Prostate gland (tissue), 2 donors: ENCODE data around the gene GPR176. TPM values are rescaled to one million over a fixed set of nuclear protein-coding genes. Genes with fewer than 3 reads are reported as not detected.

Source experiments
- DNase-seq: peaks from one replicate; pipeline ENCODE4 v3.0.0-alpha.2; 2019; ENCODE audit warnings: low spot score
- H3K27ac ChIP-seq, 2 donors: fragments of 200-600 bp; sonication (generic); 2 replicates each; pipeline ENCODE4 v1.5.1; 2017 to 2019
- H3K27me3 ChIP-seq: fragments of 200-600 bp; sonication (generic); replicated peaks from 2 replicates; pipeline ENCODE4 v1.5.1; 2019; ENCODE audit not compliant: insufficient read depth
- H3K36me3 ChIP-seq, 2 donors: fragments of 200-600 bp; sonication (generic); 1 replicate in 1 of 2; 2 replicates in 1 of 2; pipeline versions ENCODE4 v1.5.1 to v1.8.1; 2017 to 2019
- H3K4me1 ChIP-seq: fragments of 200-600 bp; sonication (generic); replicated peaks from 2 replicates; pipeline ENCODE4 v1.5.1; 2019
- H3K4me3 ChIP-seq, 2 donors: fragments of 200-600 bp; sonication (generic); 2 replicates each; pipeline ENCODE4 v1.5.1; 2017 to 2019
- H3K9me3 ChIP-seq: fragments of 200-600 bp; sonication (generic); 2 replicates; pipeline ENCODE4 v1.5.1; 2017
- POLR2A ChIP-seq: fragments of 450-650 bp; IDR thresholded peaks from one replicate; pipeline ENCODE4 v1.6.1; 2016; ENCODE audit warnings: antibody characterized with exemption, mild to moderate bottlenecking
- POLR2AphosphoS5 ChIP-seq: sonication (generic); formaldehyde crosslinking; IDR thresholded peaks from one replicate; pipeline ENCODE4 v1.6.1; 2017; ENCODE audit warnings: antibody characterized with exemption
- WGBS: methylation state at CpG from one replicate; pipeline ENCODE4 v1.1.5; 2018; 5-methylcytosine and 5-hydroxymethylcytosine counted together
- intact Hi-C: fragments of 100-400 bp; cut with DNase I; formaldehyde crosslinking; loops from one replicate; pipeline ENCODE4 v1.14.2; 2022
- total RNA-seq, 2 donors: library from RNA; depleted of rRNA; stranded (reverse); fragments of >200 nt; gene quantifications; one replicate each; pipeline ENCODE4 v1.1.0, GENCODE V29; 2016
- TF ChIP-seq, protein P1 (sequence below), 4 experiments: fragments of 200-600 bp in 2 of 4; fragments of 450-650 bp in 2 of 4; sonication (generic) in 2 of 4; IDR thresholded peaks; 1 replicate in 3 of 4; 2 replicates in 1 of 4; pipeline ENCODE4 v1.5.1; 2016 to 2019; ENCODE audit warnings: antibody characterized with exemption in 4 of 4, mild to moderate bottlenecking in 2 of 4, moderate library complexity in 2 of 4

Gene GPR176
- total RNA-seq, 2 donors from 2014 or later, result 26.2 to 28.3 TPM

- H3K4me3 ChIP-seq, result no peak overlapping the region
- 44% methylated on average over 10 of the region's 10 CpGs for WGBS
- H3K36me3 ChIP-seq, result no peaks in the 10 kb centered on the region
- peaks cover 15% of the 10 kb centered on the region for H3K4me1 ChIP-seq
- intact Hi-C loops, result no loop called here
- TF ChIP-seq POLR2AphosphoS5 (peak; percentile 49), POLR2A (no peak)
- TF ChIP-seq, protein P1, sequence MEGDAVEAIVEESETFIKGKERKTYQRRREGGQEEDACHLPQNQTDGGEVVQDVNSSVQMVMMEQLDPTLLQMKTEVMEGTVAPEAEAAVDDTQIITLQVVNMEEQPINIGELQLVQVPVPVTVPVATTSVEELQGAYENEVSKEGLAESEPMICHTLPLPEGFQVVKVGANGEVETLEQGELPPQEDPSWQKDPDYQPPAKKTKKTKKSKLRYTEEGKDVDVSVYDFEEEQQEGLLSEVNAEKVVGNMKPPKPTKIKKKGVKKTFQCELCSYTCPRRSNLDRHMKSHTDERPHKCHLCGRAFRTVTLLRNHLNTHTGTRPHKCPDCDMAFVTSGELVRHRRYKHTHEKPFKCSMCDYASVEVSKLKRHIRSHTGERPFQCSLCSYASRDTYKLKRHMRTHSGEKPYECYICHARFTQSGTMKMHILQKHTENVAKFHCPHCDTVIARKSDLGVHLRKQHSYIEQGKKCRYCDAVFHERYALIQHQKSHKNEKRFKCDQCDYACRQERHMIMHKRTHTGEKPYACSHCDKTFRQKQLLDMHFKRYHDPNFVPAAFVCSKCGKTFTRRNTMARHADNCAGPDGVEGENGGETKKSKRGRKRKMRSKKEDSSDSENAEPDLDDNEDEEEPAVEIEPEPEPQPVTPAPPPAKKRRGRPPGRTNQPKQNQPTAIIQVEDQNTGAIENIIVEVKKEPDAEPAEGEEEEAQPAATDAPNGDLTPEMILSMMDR (IDR thresholded peaks at IDR 0.05), result peak in 2 of 4 experiments; percentile 8 to 10
- peak; percentile 67 for DNase-seq
- H3K9me3 ChIP-seq, result no peaks in the 10 kb centered on the region
- peak overlapping the region; percentile 18 to 81 for H3K27ac ChIP-seq
- H3K27me3 ChIP-seq, result no peaks in the 10 kb centered on the region
Measured at GRCh38 chr15:39785139-39785538, 134.9 kb downstream of the GPR176 start.

DNA sequence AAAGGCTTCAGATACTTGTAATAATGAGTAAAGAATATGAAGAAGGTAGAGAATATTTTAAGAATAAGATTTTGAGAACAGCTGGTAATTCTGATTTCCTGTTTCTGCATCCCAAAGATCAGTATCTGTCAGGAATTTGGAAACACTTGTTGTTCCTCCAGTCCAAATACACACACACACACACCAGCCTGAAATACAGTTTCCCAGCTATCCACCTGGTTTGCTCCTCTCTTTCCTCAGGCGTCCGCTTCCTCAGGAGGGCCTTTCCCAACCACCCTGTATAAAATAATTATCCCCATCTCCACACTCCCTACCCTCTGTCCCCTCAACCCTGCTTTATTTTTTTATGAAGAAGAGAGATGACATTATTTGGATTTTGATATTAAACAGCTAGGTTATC is 135.4 kb downstream of the GPR176 start:
- intact Hi-C loops, result no loop called here
- no peaks in the 10 kb centered on the region for H3K27me3 ChIP-seq
- no peak for TF ChIP-seq POLR2A
- TF ChIP-seq, protein P1 (IDR thresholded peaks at IDR 0.05), result no peak
- no peak for TF ChIP-seq POLR2AphosphoS5
- H3K4me3 ChIP-seq, result no peak overlapping the region
- no peaks in the 10 kb centered on the region for H3K9me3 ChIP-seq
- H3K4me1 ChIP-seq, result peaks cover 15% of the 10 kb centered on the region
- no peaks in the 10 kb centered on the region for H3K36me3 ChIP-seq
- peak overlapping the region; percentile 18 to 81 for H3K27ac ChIP-seq
- DNase-seq, result no peak
- WGBS, result 53% methylated on average over 2 of the region's 2 CpGs

- Histone ChIP-seq H3K36me3 (no peaks in the 10 kb centered on the region), H3K27ac (peak overlapping the region; percentile 81), H3K9me3 (no peaks in the 10 kb centered on the region), H3K4me3 (no peak overlapping the region), H3K4me1 (peaks cover 15% of the 10 kb centered on the region), H3K27me3 (no peaks in the 10 kb centered on the region)
- WGBS, result 29% methylated on average over 4 of the region's 4 CpGs
- DNase-seq, result no peak
- TF ChIP-seq POLR2A (no peak), POLR2AphosphoS5 (peak; percentile 7)
- TF ChIP-seq, protein P1 (IDR thresholded peaks at IDR 0.05), result no peak
- intact Hi-C loops, result no loop called here
Measured at GRCh38 chr15:39784125-39784524, 135.9 kb downstream of the GPR176 start.

DNA sequence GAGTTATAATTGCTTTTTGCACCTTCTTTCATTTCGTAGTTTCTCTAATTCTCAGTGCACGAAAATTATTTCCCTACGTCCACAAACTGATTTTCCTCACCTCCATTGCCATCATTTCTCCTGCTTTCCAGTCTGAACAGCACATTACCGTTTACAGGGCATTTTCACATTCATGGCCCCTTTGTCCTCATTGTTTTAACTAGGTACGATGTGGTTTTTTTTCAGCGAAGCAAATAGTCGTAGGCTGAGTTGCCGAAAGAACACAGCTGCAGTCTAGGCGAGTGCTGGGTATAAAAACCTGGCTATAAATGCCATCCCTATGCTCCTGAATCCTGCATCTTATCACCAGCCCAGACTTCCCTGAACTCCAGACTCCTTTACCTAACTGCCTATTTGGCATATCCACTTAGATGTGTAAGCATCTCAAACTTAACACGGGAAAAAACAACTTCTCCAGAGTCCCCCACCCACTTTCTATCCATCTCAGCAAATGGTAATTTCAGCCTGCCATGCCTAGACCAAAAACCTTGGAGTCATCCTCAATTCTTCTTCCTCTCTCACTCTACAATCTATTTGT is 136.7 kb downstream of the GPR176 start:
- no peaks in the 10 kb centered on the region for H3K27me3 ChIP-seq
- H3K9me3 ChIP-seq, result no peaks in the 10 kb centered on the region
- 2% methylated on average over 10 of the region's 10 CpGs for WGBS
- H3K36me3 ChIP-seq, result no peaks in the 10 kb centered on the region
- peaks cover 15% of the 10 kb centered on the region for H3K4me1 ChIP-seq
- TF ChIP-seq, protein P1 (IDR thresholded peaks at IDR 0.05), result no peak
- TF ChIP-seq POLR2A (no peak), POLR2AphosphoS5 (no peak)
- intact Hi-C loops, result no loop called here
- H3K27ac ChIP-seq, result peak overlapping the region; percentile 81
- DNase-seq, result no peak
- H3K4me3 ChIP-seq, result peak overlapping the region; percentile 67 to 71

DNA sequence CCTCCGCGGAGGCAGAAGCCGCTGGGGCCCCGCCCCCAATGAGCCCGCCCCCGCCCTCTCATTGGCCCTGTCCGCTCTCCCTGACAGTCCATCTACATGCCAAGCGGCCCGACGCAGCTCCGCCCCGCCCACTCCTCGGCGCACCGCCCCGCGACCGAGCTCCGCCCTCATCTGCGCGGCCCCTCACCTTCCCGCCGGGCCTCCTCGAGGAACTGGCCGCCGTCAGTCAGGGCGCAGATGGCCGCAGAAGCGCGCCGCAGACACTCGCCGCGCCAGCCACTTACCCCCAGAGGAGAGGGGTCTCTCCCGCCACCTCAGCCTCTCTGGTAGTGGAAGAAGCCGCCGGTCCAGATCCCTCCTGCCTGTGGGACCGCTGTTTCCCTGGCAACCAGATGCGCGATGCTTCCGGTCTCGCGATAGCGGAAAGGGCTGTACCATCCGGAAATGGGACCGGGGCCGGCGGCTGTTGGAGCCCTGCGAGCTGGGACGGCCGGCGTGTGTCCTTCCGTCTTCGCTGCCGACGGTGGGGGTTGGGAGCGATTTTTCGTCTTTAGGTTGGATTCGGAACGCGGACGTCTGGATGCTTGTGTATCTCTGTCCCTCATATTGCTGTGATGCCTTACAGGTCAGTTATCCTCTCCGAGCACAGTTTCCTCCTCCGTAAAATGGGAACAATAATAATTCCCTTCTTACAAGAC is 137.5 kb downstream of the GPR176 start, which contains the start of gene FSIP1:
Gene FSIP1 (minus strand): TSS at position 401 of the 698 bp plus-strand sequence. CDS start 6,317 bp downstream, outside the sequence.
- DNase-seq, result peak; percentile 93
- under 1% methylated on average over 64 of the region's 64 CpGs for WGBS
- peak within 1 kb of the TSS; percentile 67 to 71 for H3K4me3 ChIP-seq
- intact Hi-C loops, result no loop called here
- H3K9me3 ChIP-seq, result no peaks in the 10 kb centered on the region
- peak within 1 kb of the TSS; percentile 81 for H3K27ac ChIP-seq
- H3K36me3 ChIP-seq, result no peaks in the 10 kb centered on the region
- peaks cover 9% of the 10 kb centered on the region for H3K4me1 ChIP-seq
- H3K27me3 ChIP-seq, result no peaks in the 10 kb centered on the region
- TF ChIP-seq, protein P1 (IDR thresholded peaks at IDR 0.05), result peak in 2 of 4 experiments; percentile 9 to 16
- TF ChIP-seq POLR2AphosphoS5 (peak; percentile 81), POLR2A (peak; percentile 34)
